Ammon's horn (tissue), 1 donor: ENCODE measurements around the gene TAF12.
A peak's percentile ranks its signal among the peaks of the same experiment; 100 is the strongest.
"Not testable (repeated sequence)": the region's sequence is repeated elsewhere in the genome, so short reads cannot be mapped to it uniquely, and the experiment has no call there.

ENCODE experiments used
- DNase-seq: peaks from one replicate; pipeline ENCODE4 v3.0.0-alpha.2; 2016; ENCODE audit warnings: low spot score

Gene TAF12

GRCh38 chr1:28581531-28582247, 61.2 kb downstream of the TAF12 start:
- DNase-seq = peak; percentile 98

- DNase-seq = peak; percentile 44
Observed at GRCh38 chr1:28580722-28581530, 61.9 kb downstream of the TAF12 start.

GRCh38 chr1:28579401-28579800, 63.5 kb downstream of the TAF12 start:
- no peak for DNase-seq

- no peak for DNase-seq
Observed at GRCh38 chr1:28578696-28579218, 64.1 kb downstream of the TAF12 start.

GRCh38 chr1:28577738-28578536, 64.9 kb downstream of the TAF12 start:
- no peak for DNase-seq

GRCh38 chr1:28577052-28577678, 65.7 kb downstream of the TAF12 start:
- no peak for DNase-seq

- no peak for DNase-seq
Observed at GRCh38 chr1:28573564-28573963, 69.3 kb downstream of the TAF12 start.

- not testable (repeated sequence) for DNase-seq
Observed at GRCh38 chr1:28572891-28573290, 70.0 kb downstream of the TAF12 start.

GRCh38 chr1:28571911-28572310, 71.0 kb downstream of the TAF12 start:
- DNase-seq = no peak

- no peak for DNase-seq
Observed at GRCh38 chr1:28566931-28567330, 75.9 kb downstream of the TAF12 start.

GRCh38 chr1:28565726-28566125, 77.1 kb downstream of the TAF12 start:
- DNase-seq = no peak

GRCh38 chr1:28565040-28565439, 77.8 kb downstream of the TAF12 start:
- DNase-seq = no peak

GRCh38 chr1:28564310-28564709, 78.6 kb downstream of the TAF12 start:
- DNase-seq = no peak

- no peak for DNase-seq
Observed at GRCh38 chr1:28560886-28561285, 82.0 kb downstream of the TAF12 start.
